Measurements from ENCODE around the gene TRPC4AP.

Gene TRPC4AP

DNA sequence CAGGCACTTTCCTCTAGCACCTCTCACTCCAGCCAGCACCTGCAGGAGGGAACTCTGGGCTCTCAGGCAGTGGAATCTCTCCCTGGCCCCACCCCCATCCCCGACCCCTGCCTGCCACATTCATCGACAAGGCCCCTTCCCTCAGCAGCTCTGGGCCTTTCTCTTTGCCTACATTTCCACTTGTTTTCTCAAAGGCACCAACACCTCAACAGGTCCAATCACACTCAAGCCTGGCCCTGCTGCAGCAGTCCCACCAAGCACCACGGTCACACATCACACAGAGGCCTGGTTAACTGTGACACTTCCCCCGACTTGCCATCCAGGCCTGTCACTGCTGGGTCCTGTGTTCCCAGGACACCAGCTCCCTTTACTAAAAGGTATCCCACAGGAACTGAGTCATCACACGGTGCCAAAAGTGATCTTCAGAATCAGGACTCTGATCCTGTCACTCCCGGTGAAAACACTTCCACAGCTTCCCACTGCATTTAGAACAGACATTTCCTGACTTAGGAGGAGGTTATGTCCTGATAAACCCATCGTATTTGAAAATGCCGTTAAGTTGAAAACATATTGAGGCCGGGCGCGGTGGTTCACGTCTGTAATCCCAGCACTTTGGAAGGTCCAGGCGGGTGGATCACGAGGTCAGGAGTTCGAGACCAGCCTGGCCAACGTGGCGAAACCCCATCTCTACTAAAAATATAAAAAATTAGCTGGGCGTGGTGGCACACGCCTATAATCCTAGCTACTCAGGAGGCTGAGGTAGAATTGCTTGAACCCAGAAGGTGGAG is 82.0 kb downstream of the TRPC4AP start (continued):
- TF ChIP-seq ZFP3 (CRISPR knock-in tag; IDR thresholded peaks at IDR 0.05), result no peak
- no peak for TF ChIP-seq ZNF565 (CRISPR knock-in tag; conservative IDR thresholded peaks at IDR 0.05; ENCODE audit: low read depth)
- TF ChIP-seq ARNTL (CRISPR knock-in tag; IDR thresholded peaks at IDR 0.05; ENCODE audit: borderline replicate concordance, low read depth), result no peak
- no peak for TF ChIP-seq CSRNP3 (CRISPR knock-in tag; IDR thresholded peaks at IDR 0.05)
- no peak for TF ChIP-seq CREB5 (CRISPR knock-in tag; IDR thresholded peaks at IDR 0.05; ENCODE audit: low read depth)
- TF ChIP-seq POU6F1 (CRISPR knock-in tag; IDR thresholded peaks at IDR 0.05; ENCODE audit: borderline replicate concordance, low read depth), result no peak
- no peak for TF ChIP-seq ISL1 (CRISPR knock-in tag; IDR thresholded peaks at IDR 0.05)
- TF ChIP-seq TOX (CRISPR knock-in tag; IDR thresholded peaks at IDR 0.05; ENCODE audit: borderline replicate concordance), result no peak
- no peak for TF ChIP-seq PPARA (CRISPR knock-in tag; IDR thresholded peaks at IDR 0.05; ENCODE audit: borderline replicate concordance)
- no peak for TF ChIP-seq ZNF70 (CRISPR knock-in tag; IDR thresholded peaks at IDR 0.05)
- TF ChIP-seq RARB (CRISPR knock-in tag; IDR thresholded peaks at IDR 0.05), result no peak
- TF ChIP-seq ZC3H10 (CRISPR knock-in tag; IDR thresholded peaks at IDR 0.05), result no peak
- no peak for TF ChIP-seq OSR1 (CRISPR knock-in tag; IDR thresholded peaks at IDR 0.05)

GRCh38 chr20:35009665-35010328 is 82.8 kb downstream of the TRPC4AP start:
- ATAC-seq, result no peak

GRCh38 chr20:35008411-35009342 is 83.9 kb downstream of the TRPC4AP start:
- no peak for ATAC-seq
- no peak for TF ChIP-seq ZNF70 (CRISPR knock-in tag; IDR thresholded peaks at IDR 0.05)
- TF ChIP-seq RARB (CRISPR knock-in tag; IDR thresholded peaks at IDR 0.05), result no peak
- no peak for TF ChIP-seq ARNTL (CRISPR knock-in tag; IDR thresholded peaks at IDR 0.05; ENCODE audit: borderline replicate concordance, low read depth)
- TF ChIP-seq TCF4 (CRISPR knock-in tag; IDR thresholded peaks at IDR 0.05; ENCODE audit: borderline replicate concordance), result no peak
- no peak for TF ChIP-seq GLIS3 (CRISPR knock-in tag; IDR thresholded peaks at IDR 0.05)
- TF ChIP-seq, protein P1, sequence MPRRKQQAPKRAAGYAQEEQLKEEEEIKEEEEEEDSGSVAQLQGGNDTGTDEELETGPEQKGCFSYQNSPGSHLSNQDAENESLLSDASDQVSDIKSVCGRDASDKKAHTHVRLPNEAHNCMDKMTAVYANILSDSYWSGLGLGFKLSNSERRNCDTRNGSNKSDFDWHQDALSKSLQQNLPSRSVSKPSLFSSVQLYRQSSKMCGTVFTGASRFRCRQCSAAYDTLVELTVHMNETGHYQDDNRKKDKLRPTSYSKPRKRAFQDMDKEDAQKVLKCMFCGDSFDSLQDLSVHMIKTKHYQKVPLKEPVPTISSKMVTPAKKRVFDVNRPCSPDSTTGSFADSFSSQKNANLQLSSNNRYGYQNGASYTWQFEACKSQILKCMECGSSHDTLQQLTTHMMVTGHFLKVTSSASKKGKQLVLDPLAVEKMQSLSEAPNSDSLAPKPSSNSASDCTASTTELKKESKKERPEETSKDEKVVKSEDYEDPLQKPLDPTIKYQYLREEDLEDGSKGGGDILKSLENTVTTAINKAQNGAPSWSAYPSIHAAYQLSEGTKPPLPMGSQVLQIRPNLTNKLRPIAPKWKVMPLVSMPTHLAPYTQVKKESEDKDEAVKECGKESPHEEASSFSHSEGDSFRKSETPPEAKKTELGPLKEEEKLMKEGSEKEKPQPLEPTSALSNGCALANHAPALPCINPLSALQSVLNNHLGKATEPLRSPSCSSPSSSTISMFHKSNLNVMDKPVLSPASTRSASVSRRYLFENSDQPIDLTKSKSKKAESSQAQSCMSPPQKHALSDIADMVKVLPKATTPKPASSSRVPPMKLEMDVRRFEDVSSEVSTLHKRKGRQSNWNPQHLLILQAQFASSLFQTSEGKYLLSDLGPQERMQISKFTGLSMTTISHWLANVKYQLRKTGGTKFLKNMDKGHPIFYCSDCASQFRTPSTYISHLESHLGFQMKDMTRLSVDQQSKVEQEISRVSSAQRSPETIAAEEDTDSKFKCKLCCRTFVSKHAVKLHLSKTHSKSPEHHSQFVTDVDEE (CRISPR knock-in tag; IDR thresholded peaks at IDR 0.05), result no peak

More at GRCh38 chr20:35009665-35010328, 82.8 kb downstream of the TRPC4AP start:
- no peak for TF ChIP-seq ESRRG (CRISPR knock-in tag; IDR thresholded peaks at IDR 0.05)

GRCh38 chr20:35007891-35008290 is 84.7 kb downstream of the TRPC4AP start:
- no peak for ATAC-seq
- TF ChIP-seq POU6F1 (CRISPR knock-in tag; IDR thresholded peaks at IDR 0.05; ENCODE audit: borderline replicate concordance, low read depth), result no peak
- TF ChIP-seq ZFP30 (CRISPR knock-in tag; IDR thresholded peaks at IDR 0.05), result no peak
- no peak for TF ChIP-seq TCF4 (CRISPR knock-in tag; IDR thresholded peaks at IDR 0.05; ENCODE audit: borderline replicate concordance)
- no peak for TF ChIP-seq ARNTL (CRISPR knock-in tag; IDR thresholded peaks at IDR 0.05; ENCODE audit: borderline replicate concordance, low read depth)
- TF ChIP-seq ZNF70 (CRISPR knock-in tag; IDR thresholded peaks at IDR 0.05), result no peak
- TF ChIP-seq GLIS3 (CRISPR knock-in tag; IDR thresholded peaks at IDR 0.05), result no peak
- TF ChIP-seq ZC3H10 (CRISPR knock-in tag; IDR thresholded peaks at IDR 0.05), result no peak
- no peak for TF ChIP-seq RARB (CRISPR knock-in tag; IDR thresholded peaks at IDR 0.05)
- TF ChIP-seq TOX (CRISPR knock-in tag; IDR thresholded peaks at IDR 0.05; ENCODE audit: borderline replicate concordance), result no peak
- TF ChIP-seq SNAI2 (CRISPR knock-in tag; IDR thresholded peaks at IDR 0.05), result no peak
- no peak for TF ChIP-seq CSDC2 (CRISPR knock-in tag; IDR thresholded peaks at IDR 0.05)
